NT2/D1 (cell line): ENCODE data around the gene MVD.

Experiments
- DNase-seq: peaks from one replicate; pipeline ENCODE4 v3.0.0-alpha.2; 2011; ENCODE audit warnings: low read depth, low spot score
- H3K27me3 ChIP-seq: 2 replicates; pipeline ENCODE4 v1.6.0; 2011; ENCODE audit warnings: mild to moderate bottlenecking; ENCODE audit not compliant: insufficient read length, insufficient read depth
- H3K36me3 ChIP-seq: 2 replicates; pipeline ENCODE4 v1.6.1; 2011; ENCODE audit warnings: mild to moderate bottlenecking, low read length, mixed read lengths; ENCODE audit not compliant: insufficient read depth, insufficient read length
- H3K4me1 ChIP-seq: 2 replicates; pipeline ENCODE4 v1.5.1; 2011; ENCODE audit not compliant: insufficient read depth, insufficient read length
- H3K4me3 ChIP-seq: 2 replicates; pipeline ENCODE4 v1.5.1; 2011; ENCODE audit warnings: low read depth; ENCODE audit not compliant: insufficient read length
- H3K9ac ChIP-seq: 2 replicates; pipeline ENCODE4 v1.6.0; 2011; ENCODE audit warnings: low read depth; ENCODE audit not compliant: insufficient read length
- H3K9me3 ChIP-seq: 2 replicates; pipeline ENCODE4 v1.5.1; 2011; ENCODE audit warnings: mild to moderate bottlenecking, low read length; ENCODE audit not compliant: insufficient read depth
- SUZ12 ChIP-seq: IDR thresholded peaks from 2 replicates; pipeline ENCODE4 v1.6.1; 2011; ENCODE audit not compliant: insufficient read length, insufficient read depth; ENCODE audit errors: extremely low read depth
- YY1 ChIP-seq: IDR thresholded peaks from 2 replicates; pipeline ENCODE4 v1.6.1; 2011; ENCODE audit not compliant: insufficient read length, insufficient read depth
- ZNF274 ChIP-seq: IDR thresholded peaks from 2 replicates; pipeline ENCODE4 v1.6.1; 2011; ENCODE audit warnings: mild to moderate bottlenecking, low read depth, low read length

The MVD gene

GRCh38 chr16:88617268-88618031, 45.4 kb downstream of the MVD start:
- TF ChIP-seq SUZ12 (no peak), ZNF274 (no peak), YY1 (no peak)
- Histone ChIP-seq H3K27me3 (no peaks in the 10 kb centered on the region), H3K9me3 (no peaks in the 10 kb centered on the region), H3K4me3 (no peak overlapping the region), H3K9ac (no peak overlapping the region), H3K4me1 (peaks cover 12% of the 10 kb centered on the region), H3K36me3 (peaks cover 83% of the 10 kb centered on the region)
- no peak for DNase-seq

GRCh38 chr16:88616736-88617135, 46.2 kb downstream of the MVD start:
- no peak for DNase-seq
- peaks cover 83% of the 10 kb centered on the region for H3K36me3 ChIP-seq
- TF ChIP-seq ZNF274: no peak
- no peak for TF ChIP-seq YY1
- no peak for TF ChIP-seq SUZ12
- no peak overlapping the region for H3K4me3 ChIP-seq
- no peaks in the 10 kb centered on the region for H3K9me3 ChIP-seq
- peaks cover 12% of the 10 kb centered on the region for H3K4me1 ChIP-seq
- no peaks in the 10 kb centered on the region for H3K27me3 ChIP-seq
- H3K9ac ChIP-seq: no peak overlapping the region

DNA sequence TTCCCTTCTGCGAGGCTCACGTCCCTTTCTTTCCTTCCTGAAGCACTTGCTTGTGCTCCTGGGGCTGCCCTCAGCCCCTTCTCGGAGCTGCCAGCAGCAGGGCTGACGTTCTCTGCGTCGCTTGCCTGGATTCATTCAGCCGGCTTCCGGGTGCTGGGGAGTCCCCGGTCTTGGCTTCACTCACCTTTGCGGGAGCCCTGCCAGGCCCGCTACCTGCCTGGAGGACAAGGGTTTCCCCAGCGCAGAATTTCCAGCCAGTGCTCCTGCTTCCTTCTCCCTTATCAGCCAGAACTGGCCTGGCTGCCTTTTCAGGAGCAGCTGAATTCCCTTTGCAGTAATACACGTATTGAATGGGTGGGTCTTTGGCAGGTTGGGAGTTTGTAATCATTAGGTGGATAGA, 46.6 kb downstream of the MVD start:
- TF ChIP-seq SUZ12 (no peak), ZNF274 (no peak), YY1 (no peak)
- Histone ChIP-seq H3K9ac (no peak overlapping the region), H3K4me1 (peaks cover 12% of the 10 kb centered on the region), H3K36me3 (peaks cover 84% of the 10 kb centered on the region), H3K9me3 (no peaks in the 10 kb centered on the region), H3K27me3 (no peaks in the 10 kb centered on the region), H3K4me3 (no peak overlapping the region)
- no peak for DNase-seq

DNA sequence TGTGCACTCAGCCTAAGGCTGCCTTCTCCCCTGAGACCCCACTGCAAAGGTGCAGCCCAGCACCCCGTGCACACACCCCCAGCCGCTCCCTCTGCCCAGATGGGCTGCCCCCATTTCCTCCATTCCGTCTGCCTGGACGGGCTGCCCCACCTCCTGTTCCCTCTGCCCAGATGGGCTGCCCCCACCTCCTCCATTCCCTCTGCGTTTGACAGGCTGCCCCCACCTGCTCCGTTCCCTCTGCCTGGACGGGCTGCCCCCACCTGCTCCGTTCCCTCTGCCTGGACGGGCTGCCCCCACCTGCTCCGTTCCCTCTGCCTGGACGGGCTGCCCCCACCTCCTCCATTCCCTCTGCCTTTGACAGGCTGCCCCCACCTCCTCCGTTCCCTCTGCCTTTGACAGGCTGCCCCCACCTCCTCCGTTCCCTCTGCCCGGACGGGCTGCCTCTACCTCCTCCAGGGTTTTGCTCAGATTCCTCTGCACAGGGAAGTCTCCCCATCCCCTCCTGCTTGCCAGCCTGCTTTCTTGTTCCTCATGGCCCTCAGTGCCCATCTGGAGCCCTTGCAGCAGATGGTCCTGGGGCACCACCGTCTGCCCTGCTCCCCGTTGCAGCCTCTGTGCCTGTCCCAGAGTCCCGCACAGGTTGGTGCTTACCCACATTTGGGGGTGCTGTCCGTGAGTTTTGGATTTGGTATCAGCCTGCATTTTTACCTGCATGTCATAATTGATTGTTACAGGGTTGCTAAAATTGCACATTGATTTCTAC, 47.9 kb downstream of the MVD start:
- no peak for DNase-seq
- Histone ChIP-seq H3K4me3 (no peak overlapping the region), H3K9ac (no peak overlapping the region), H3K27me3 (no peaks in the 10 kb centered on the region), H3K4me1 (peaks cover 12% of the 10 kb centered on the region), H3K9me3 (no peaks in the 10 kb centered on the region), H3K36me3 (peaks cover 91% of the 10 kb centered on the region)
- TF ChIP-seq SUZ12 (no peak), ZNF274 (no peak), YY1 (no peak)

- H3K9ac ChIP-seq: no peak overlapping the region
- TF ChIP-seq YY1: no peak
- no peak for TF ChIP-seq SUZ12
- TF ChIP-seq ZNF274: no peak
These were observed 48.7 kb downstream of the MVD start for GRCh38 chr16:88613911-88614817.

GRCh38 chr16:88613293-88613692, 49.6 kb downstream of the MVD start:
- no peak for DNase-seq
- H3K9ac ChIP-seq: no peak overlapping the region
- TF ChIP-seq YY1: no peak
- no peak for TF ChIP-seq SUZ12
- no peak for TF ChIP-seq ZNF274
- peaks cover 90% of the 10 kb centered on the region for H3K36me3 ChIP-seq
- no peaks in the 10 kb centered on the region for H3K27me3 ChIP-seq
- no peak overlapping the region for H3K4me3 ChIP-seq
- peaks cover 8% of the 10 kb centered on the region for H3K4me1 ChIP-seq
- no peaks in the 10 kb centered on the region for H3K9me3 ChIP-seq

More at GRCh38 chr16:88613911-88614817, 48.7 kb downstream of the MVD start:
- H3K4me3 ChIP-seq: no peak overlapping the region
- H3K27me3 ChIP-seq: no peaks in the 10 kb centered on the region
- H3K36me3 ChIP-seq: peaks cover 91% of the 10 kb centered on the region
- peaks cover 12% of the 10 kb centered on the region for H3K4me1 ChIP-seq
- H3K9me3 ChIP-seq: no peaks in the 10 kb centered on the region
- no peak for DNase-seq
